ENCODE results near the gene LRRC27.

DNA sequence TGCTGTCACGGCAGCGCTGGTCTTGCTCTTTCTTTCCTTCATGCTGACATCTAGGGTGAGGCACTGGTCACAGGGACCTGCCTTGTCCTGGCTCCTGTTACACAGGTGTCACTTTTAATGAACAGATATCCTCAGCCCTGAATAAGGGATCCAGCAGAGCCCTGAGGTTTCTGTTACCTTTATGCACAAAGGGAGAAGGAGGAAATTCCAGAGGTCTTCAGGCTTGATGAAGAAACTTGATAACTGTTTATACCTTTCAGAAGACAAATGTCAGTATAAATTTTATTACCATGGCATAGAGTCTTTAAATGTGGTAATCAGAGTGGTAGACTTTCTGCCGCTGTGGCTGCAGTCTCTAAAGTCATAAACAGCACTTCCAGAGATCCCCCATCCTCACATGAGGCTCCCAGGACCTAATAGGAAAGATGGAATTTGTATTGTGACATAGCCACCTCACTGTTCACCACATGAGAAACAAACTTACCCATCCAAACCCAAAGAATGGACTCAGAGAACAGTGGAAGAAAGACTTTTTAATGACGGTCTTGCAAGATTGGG, 2.7 kb downstream of the LRRC27 start:
- TF ChIP-seq CTCF (IDR thresholded peaks at IDR 0.05) (no peak), POLR2A (IDR thresholded peaks at IDR 0.05) (no peak)

Data from esophagus squamous epithelium (tissue), 4 donors.